Stimulated activated naive CD4-positive, alpha-beta T cell treated with Interleukin-2 at 50 U/mL for 16 hours (primary cell): Measurements from ENCODE around the gene RTEL1.
"Not testable (repeated sequence)": the region's sequence is repeated elsewhere in the genome, so short reads cannot be mapped to it uniquely, and the experiment has no call there.

Source experiments
- DNase-seq: peaks from one replicate; lab custom pipeline; 2025; lab: John Stamatoyannopoulos, UW

The RTEL1 gene

DNA sequence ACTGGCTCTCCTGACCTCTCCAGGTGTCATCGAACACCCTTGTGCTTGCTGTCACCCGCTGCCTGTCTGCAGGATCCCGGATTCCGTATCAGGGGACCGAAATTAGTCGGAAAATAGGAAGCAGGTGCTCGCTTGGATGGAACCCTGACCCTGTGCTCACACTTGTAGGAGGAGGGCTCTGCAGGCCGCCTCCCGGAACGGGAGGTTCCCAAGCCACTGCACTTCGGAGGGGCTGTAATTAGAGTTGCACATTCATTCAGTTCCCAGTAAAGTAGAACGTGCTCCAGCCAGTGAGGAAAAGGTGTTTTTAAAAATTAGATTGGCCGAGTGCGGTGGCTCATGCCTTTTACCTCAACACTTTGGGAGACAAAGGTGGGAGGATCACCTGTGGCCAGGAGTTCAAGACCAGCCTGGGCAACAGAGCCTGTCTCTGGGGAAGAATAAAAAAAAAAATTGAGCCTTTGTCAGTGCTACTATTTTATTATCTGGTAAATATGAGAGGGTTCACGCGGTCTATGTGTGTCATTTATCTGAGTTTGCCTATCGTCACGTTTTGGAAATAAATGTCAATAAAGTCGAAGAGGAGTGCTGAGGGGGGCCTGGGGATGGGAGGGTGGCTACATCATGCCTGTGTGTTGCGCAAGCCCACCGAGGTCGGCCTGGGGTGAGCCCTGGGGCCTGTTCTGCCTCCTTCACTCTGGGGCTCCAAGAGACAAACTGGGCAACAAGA, 29.7 kb upstream of the RTEL1 start:
- DNase-seq, result peak; percentile 46

DNA sequence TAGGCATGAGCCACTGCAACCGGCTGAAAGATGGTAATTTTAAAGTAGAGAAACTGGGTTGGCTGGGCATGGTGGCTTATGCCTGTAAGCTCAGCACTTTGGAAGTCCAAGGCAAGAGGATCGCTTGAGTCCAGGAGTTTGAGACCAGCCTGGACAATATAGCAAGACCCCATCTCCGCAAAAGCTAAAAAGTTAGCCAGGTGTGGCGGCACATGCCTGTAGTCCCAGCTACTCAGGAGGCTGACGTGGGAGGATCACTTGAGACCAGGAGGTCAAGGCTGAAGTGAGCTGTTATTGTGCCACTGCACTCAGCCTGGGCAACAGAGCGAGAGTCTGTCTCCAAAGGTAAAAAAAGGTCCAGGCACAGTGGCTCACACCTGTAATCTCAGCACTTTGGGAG, 27.2 kb upstream of the RTEL1 start:
- not testable (repeated sequence) for DNase-seq

DNA sequence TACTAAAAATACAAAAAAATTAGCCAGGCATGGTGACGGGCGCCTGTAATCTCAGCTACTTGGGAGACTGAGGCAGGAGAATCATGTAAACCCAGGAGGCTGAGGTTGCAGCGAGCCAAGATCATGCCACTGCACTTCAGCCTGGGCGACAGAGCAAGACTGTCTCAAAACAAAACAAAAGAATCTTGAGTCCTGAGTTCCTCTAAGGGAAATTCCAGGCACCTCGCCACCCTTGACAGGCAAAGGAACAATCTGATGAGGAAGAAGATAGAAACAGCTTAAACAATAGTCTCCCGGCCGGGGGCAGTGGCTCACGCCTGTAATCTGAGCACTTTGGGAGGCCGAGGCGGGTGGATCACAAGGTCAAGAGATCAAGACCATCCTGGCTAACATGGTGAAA, 26.7 kb upstream of the RTEL1 start:
- DNase-seq, result not testable (repeated sequence)

DNA sequence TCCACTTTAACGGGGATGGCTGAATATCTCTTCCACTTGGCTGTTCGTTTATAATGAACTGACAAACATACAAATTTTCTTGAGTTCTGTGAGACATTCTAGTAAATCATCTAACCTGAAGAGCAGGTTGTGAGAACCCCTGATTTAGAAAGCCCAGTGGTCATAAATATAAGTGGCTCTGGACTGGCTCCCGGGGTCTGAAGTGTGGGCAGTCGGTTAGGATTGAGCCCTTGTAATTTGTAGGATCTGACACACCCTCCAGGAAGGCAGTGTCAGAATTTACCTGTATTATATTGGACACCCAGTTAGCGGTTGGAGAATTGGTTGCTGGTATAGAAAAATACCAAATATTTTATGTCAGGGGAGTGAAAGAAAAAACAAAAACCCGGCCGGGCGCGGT, 24.4 kb upstream of the RTEL1 start:
- no peak for DNase-seq

DNA sequence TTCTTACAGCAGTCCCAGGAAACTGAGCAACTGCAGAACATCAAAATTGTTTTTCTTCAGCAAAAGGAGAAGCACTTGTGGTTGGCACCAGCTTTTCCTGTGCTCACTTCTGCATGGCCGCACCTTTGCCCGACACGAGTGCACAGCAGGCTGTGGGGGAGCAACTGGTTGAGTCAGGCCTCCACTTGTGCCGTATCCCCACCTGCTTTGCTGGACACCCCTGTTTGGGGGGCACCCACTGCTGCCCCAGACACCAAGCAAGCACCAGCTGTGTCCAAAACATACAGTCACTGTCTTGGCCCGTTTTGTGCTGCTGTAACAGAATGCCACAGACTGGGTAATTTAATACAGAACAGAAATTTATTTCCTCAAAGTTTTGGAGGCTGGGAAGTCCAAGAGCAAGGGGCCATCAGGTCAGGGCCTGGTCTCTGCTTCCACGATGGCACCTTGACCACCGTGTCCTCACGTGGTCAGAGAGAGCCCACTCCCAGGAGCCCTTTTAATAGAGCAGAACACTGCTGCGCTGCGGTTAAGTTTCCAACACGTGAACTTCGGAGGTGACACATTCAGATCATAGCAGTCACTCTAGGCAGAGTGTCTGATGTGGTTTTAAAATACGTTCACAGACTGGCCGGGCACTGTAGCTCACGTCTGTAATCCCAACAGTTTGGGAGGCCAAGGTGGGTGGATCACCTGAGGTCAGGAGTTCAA, 22.5 kb upstream of the RTEL1 start:
- DNase-seq, result peak; percentile 64

DNA sequence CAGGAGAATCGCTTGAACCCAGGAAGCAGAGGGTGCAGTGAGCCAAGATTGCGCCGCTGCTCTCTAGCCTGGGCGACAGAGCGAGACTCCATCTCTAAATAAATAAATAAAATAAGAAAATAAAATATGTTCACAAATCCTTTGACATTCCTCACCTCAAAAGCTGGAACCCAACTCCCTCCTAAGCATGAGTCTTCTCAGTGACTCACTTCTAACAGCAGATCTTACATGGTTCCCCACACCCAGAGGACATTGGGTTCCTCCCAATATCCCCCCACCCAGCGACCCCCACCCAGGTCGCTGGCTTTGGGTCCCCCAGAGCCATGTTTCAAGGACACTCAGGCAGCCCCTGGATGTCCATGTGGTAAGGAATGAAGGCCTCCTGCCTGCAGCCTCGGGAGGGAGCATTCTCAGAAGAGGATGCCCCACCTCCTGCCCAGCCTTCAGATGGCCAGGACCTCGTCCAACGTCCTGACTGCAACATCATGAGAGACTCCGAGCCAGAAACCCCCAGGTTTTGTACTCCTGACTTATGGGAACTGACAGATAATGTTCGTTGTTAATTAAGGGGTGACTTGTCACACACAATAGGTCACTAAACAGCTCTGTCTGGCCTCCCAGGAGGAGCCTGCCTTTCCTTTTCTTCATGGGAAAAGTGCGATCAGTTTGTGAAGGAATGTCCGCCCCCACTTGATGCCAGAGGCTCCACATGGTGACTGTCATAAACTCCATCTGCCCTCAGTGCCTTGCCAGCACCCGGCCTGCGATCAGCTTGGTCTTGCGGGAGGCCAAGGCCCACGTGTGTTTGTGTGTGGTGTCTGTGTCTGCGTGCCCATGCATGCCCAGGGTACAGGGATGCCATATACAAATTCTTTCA, 21.1 kb upstream of the RTEL1 start:
- no peak for DNase-seq

DNA sequence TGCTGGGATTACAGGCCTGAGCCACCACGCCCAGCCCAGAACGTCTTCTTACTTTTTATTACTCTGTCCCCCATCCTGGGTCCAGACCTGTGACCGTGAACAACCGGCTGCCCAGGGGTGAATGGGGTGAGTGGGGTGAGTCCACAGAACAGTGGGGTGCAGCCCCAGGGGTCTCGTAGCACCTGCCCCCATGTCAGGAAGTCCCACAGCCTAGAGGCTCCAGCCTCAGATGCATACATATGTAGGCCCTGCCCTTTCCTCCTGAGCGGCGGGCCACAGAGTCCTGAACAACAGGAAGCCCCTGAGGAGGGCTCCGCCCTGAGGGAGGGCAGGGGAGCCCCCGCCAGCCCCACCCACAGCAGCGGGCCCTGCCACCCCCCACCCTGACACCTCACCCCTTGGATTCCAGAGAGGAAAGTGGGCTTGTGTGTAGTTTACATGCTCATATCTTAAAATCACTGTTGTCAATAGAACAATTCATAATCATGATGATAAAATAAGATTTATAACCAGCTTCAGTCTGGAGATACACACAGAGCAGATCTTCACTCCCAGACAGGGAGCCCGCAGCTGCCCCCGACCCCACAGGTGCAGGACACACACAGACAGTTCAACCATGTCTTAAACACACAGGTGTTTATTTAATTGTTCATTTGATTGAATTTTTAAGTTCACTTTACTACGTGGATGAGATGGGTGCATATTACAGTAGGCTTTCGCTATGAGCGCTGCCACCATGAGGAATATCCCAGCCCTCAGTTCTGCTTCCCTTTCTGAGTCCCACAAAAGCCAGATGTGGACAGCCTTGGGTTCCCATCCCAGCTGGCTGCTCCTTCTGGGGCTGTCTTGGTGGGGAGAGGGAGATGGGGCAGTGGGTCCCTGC, 18.8 kb upstream of the RTEL1 start:
- DNase-seq, result peak; percentile 62

DNA sequence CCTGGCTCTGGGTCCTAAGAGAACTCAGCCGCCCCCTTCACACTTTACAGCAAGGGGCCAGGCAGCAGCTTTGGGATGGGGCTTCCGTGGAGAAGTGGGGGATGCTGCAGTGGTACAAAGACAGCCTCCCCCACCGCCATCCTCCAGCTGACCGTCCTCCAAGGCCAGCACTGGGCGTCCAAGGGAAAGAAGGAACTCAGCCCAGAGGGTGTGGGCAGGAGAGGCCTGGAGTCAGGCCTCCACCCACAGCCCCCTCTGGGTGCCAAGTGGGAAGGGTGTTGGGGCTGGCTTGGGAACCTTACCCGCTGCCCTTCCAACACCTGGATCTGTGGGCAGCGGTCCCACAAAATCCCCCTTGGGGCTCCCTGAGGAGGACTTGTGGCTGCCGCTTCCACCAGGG, 18.0 kb upstream of the RTEL1 start:
- DNase-seq, result no peak

DNA sequence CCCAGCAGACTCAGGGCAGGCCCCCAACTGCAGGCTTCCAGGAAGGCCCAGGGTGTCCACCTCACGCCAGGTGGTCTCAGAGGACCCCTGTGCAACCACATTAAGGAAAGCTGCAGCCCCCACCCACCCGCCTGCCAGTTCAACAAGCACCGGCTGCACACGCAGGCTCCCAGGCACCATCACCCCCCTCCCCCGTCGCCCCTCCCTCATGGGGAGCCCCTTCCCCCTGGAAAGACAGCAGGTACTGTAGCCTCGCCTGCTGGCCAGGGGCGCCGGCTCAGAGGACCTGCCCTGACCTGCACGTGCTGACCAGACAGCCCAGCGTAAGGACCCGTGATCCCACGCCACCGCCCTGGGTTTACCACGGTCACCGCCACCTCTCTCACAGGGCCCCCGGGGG, 17.4 kb upstream of the RTEL1 start:
- DNase-seq, result not testable (repeated sequence)

DNA sequence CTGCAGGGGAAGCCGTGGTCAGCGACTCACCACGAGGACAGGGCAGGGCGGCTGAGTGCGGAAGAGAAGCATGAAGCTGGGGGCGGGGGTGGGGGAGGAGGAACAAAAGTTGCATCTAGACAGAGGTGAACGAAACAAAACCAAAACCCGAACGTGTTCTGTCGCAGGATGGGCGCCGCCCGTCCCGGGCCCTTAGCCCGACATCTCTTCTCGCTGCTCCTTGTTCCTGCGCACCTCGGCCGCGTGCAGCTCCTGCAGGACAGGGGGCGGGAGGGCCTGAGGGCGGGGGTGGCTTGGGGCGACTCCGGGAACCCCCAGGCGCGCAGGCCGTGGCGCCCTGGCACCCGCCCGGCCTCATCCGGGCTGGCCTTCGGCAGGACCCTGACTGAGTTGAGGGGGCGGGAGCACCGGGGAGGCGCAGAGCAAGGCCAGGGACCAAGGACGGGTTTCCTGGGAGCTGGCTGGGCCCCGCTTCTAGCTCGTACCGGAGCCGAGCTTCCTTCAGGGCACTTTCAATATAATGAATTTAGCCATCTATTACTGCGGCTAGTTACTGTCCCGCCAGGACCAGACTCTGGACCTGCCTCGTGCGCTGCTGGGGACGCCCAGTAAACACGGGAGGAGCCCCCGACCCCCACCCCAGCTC, 16.8 kb upstream of the RTEL1 start:
- DNase-seq, result peak; percentile 44

DNA sequence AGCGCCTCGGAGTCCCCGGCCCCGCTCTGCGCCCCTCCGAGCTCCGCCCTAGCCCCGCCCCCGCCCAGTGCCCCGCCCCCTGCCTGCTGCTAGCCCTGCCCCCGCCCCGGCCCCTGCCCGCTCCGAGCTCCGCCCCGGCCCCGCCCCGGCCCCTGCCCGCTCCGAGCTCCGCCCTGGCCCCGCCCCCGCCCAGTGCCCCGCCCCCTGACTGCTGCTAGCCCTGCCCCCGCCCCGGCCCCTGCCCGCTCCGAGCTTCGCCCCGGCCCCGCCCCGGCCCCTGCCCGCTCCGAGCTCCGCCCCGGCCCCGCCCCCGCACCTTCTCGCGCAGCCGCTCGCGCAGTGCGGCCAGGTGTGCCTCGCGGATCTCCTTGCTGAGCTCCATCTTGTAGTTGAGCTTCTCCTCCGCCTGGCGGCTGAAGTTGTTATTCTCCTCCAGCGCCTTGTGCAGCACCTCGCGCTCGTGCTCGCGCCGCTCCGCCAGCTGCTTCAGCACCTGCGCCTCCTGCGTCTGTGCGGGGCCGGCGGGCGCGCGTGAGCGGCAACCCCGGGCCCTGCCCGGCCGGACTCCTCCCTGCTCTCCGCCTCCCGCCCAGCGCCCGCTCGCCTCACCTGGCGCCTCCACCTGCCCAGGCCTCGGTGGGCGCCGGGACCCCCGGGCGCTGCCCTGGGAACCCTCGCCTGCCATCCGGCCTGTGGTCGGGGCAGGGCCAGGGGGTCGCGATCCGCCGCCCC, 16.2 kb upstream of the RTEL1 start:
- peak; percentile 100 for DNase-seq

DNA sequence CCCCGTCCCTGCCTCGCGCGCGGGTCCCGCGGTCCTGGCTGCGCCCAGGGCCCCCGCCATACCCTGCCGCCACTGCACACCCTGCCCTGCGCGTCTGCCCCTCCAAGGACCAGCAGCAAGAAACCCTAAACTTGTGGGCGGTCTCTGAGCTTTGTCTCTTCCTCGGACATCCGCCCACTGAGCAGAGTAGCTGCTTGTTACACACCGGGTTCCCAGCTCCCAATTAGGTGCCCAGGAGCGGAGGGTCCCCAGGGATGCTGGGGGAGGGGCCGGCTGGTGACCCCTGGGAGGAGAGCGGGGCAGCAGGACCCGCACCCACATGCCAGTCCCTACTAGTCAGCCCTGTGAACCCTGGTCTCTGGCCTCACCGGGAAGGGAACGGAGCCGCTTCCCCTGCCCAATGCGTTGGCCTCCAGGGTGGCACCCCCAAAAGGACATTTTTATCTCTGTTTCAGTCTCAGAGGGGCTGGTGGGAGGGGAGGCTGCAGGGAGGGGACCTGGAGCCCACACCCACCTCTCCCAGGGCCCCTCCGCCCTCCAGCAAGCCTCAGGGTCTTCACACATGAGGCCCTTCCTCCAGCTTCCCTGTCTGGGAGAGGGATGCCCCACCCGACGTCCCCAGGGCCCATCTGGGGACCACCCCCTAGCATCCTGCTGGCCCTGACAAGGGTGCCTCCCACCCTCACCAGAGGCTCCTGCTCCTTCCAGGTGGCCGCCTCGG, 15.4 kb upstream of the RTEL1 start:
- no peak for DNase-seq

DNA sequence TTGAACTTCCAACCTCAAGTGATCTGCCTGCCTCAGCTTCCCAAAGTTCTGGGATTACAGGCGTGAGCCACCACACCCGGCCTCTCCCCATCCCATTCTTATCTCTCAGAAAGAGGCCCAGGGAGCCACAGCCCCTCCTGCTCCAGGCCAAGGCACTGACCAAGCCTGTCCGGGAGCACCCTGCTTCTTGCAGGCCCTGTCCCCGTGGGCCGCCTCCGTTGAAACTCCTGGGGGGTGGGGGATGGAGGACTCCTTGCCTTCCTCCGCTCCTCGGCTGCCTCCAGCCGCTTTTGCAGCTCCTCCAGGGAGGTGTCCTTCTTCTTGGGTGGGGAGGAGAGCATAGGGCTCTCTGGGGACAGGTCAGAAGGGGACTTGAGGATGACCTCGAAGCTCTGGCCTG, 14.6 kb upstream of the RTEL1 start:
- DNase-seq, result no peak

DNA sequence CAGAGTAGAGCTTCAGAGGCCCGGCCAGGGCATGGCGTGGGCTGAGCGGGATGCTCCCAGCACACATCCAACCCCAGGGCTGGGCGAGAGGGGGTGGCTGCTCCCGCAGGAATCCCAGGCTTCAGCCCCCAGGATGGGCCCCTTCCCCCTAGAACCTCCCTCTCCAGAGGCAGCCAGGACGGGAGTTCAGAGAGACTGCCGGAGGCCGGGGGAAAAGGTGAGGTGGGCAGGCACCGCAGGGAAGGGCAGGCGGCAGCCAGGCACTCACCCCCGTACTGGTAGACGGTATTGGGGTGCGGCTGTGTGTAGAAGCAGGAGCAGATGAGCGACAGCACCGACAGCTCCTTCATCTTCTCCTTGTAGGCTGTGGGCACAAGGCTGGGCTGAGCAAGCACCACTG, 14.2 kb upstream of the RTEL1 start:
- DNase-seq, result no peak

DNA sequence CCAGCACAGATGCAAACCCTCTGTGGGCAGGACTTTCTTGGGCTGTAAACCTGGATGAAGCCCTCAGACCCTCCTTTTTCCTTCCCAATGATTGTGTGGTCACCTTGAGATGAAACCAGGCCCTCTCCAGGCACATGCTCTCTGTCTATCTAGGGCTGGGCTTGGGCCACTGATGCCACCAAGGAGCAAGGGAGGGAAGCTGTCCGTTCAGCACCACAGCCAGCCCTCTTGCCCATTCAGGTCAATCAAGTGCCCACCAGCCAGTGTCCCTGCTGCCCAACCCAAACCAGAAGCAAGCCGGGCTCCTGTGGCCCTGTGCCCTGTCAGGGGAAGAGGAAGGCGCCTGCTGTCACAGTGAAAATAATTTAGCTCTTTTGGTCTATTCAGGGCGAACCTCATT, 12.9 kb upstream of the RTEL1 start:
- no peak for DNase-seq

DNA sequence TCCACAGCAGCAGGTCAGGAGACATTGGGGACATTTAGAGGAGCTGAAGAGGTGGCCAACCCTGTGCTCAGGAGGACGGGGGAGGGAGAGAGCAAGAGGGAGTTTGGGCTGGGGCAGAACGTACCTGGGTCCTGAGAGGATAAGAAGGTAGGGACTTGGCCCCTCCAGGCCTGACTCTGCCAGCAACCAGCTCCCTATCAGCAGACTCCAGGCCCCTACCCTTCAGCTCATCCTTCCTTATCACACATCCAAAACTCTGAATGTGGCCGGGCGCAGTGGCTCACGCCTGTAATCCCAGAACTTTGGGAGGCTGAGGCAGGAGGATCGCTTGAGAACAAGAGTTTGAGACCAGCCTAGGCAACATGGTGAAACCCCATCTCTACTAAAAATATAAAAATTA, 9.9 kb upstream of the RTEL1 start:
- no peak for DNase-seq

DNA sequence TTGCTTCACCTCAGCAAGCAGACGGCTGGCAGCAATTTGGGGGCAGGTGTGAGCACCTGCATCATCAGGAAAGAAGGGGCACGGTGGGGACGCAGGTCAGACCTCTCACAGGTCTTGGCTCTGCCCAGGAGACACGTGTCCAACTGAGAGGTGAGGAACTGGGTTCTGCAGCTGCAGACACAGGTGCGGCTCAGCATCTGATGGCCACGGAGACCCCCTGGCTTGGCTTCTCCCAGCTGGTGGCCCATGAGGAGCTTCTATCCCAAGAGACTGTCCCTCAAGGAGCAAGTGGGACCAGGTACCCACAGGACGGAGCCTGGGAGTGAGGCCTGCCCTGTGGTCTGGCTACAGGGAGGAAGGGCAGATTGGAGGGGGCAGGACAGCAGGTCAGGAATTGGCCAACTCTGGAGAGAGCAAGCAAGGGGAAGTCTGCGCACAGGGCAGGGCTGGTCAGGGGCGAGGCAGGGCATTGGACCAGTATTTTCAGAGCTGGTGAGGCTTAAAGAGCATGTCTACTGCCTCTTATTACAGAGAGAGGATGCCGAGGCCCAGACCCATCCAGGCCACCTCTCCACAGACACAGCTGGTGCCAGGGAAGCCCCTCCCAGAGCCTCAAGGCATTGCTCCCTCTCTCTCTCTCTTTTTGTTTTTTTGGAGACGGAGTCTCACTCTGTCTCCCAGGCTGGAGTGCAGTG, 9.1 kb upstream of the RTEL1 start:
- no peak for DNase-seq

DNA sequence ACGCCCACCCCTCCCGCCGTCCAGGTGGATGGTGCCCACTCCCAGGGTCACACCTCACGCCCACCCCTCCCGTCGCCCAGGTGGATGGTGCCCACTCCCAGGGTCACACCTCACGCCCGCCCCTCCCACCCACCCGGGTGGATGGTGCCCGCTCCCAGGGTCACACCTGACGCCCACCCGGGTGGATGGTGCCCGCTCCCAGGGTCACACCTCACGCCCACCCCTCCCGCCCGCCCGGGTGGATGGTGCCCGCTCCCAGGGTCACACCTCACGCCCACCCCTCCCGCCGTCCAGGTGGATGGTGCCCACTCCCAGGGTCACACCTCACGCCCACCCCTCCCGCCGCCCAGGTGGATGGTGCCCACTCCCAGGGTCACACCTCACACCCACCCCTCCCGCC, 7.6 kb upstream of the RTEL1 start:
- DNase-seq, result not testable (repeated sequence)

DNA sequence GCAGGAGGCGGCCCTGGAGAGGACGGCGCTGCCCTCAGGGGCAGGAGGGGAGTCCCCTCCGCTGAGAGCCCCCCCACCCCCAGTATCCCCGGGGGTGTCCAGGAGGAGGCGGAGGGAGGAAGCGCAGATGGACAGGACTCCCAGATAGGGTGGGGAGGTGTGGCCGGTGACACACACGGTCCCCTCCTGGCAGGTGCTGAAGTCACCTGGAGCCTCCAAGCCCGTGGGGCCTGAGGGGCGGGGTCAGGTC, 6.2 kb upstream of the RTEL1 start:
- no peak for DNase-seq
